ENCODE results near the gene NACAD. TPM values are rescaled to one million over a fixed set of nuclear protein-coding genes. Genes with fewer than 3 reads are reported as not detected.
A peak's percentile ranks its signal among the peaks of the same experiment; 100 is the strongest.

The NACAD gene
- total RNA-seq, 2 experiments from 2014 or later, result not detected

DNA sequence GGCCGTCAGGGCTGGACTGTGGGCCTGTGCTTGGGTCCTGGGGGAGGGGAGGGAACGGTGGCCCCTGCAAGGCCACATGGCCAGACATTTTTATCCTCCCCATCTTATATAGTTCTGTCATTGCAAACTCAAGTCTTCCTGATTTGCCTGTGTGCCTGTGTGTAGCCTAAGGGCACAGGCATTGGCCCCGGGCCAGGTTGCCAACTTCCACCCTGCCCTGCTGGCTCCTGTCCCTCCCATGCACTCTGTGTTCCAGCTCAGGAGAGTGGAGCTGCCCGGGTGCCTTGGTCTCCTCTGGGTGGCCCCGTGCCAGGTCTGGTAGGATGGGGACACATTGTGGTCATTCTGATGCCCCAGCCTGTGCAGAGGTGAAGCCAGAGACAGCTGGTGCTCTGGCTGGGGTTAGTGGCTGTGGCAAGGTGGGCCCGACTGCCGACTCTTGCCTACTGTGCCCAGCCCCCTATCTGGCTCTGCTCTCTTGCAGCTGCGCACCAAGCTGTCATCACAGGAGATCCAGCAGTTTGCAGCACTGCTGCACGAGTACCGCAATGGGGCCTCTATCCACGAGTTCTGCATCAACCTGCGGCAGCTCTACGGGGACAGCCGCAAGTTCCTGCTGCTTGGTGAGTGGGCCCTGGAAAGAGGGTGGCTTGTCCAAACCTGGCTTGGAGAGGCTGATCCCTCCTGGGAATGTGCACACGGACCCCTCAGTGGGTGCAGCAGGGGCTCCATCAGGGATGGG lies 14.8 kb downstream of the NACAD start:
- no peaks in the 10 kb centered on the region for H3K9me3 Mint-ChIP-seq
- ChIA-PET POLR2A (no interaction called here), CTCF (interaction anchor here (1.0 to 1.9 kb wide), 2 partner anchors 15 to 16 kb away, joined by 3 to 4 read pairs; partner anchors contain the start of gene NACAD)
- no peak overlapping the region for H3K4me3 Mint-ChIP-seq
- H3K27ac Mint-ChIP-seq, result no peak overlapping the region
- no peaks in the 10 kb centered on the region for H3K27me3 Mint-ChIP-seq
- no peak for DNase-seq
- peaks cover 4% of the 10 kb centered on the region for H3K4me1 Mint-ChIP-seq
- peaks cover 59% of the 10 kb centered on the region for H3K36me3 Mint-ChIP-seq (ENCODE audit: low read depth)

DNA sequence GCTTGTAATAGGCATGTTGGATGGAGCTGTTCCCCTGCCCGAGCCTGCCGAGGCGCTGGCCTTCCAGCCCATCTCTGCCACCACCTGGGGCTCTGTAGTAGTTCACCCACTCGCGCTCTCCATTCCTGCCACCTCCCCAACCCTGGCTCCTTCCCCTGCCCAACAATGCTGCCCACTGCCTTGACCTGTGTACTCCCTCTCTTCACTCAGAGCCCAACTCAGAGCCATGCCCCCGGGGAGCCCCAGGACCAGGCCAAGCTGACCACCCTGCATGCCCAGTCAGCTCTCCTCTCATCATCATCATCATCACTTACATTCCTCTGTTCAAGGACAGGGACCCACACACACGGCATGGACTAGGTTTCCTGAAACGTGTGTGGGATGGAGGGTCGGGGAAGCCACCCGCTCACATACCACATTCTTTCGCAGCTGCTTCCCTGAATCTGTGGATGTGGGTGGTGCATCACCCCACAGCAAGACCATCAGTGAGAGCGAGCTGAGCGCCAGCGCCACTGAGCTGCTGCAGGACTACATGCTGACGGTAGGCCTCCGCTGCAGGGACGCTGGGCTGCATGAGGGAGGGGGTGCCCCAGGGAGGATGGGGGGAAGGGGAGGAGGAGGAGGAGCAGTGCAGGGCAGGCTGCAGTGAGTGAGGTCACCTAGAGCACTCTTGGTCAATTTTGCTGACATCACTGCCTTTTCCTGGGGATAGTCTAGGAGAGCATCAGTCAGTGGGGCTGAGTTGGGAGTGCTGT lies 15.6 kb downstream of the NACAD start:
- H3K9me3 Mint-ChIP-seq, result no peaks in the 10 kb centered on the region
- no peaks in the 10 kb centered on the region for H3K27me3 Mint-ChIP-seq
- peak overlapping the region; percentile 71 for H3K27ac Mint-ChIP-seq
- H3K4me3 Mint-ChIP-seq, result no peak overlapping the region
- DNase-seq, result peak; percentile 5
- H3K4me1 Mint-ChIP-seq, result peaks cover 10% of the 10 kb centered on the region
- ChIA-PET CTCF (interaction anchor here (0.6 to 1.9 kb wide), 4 partner anchors 16 to 702 kb away, joined by 3 to 4 read pairs (median 3); partner anchors contain the start of gene NACAD), POLR2A (no interaction called here)
- H3K36me3 Mint-ChIP-seq (ENCODE audit: low read depth), result peaks cover 66% of the 10 kb centered on the region

DNA sequence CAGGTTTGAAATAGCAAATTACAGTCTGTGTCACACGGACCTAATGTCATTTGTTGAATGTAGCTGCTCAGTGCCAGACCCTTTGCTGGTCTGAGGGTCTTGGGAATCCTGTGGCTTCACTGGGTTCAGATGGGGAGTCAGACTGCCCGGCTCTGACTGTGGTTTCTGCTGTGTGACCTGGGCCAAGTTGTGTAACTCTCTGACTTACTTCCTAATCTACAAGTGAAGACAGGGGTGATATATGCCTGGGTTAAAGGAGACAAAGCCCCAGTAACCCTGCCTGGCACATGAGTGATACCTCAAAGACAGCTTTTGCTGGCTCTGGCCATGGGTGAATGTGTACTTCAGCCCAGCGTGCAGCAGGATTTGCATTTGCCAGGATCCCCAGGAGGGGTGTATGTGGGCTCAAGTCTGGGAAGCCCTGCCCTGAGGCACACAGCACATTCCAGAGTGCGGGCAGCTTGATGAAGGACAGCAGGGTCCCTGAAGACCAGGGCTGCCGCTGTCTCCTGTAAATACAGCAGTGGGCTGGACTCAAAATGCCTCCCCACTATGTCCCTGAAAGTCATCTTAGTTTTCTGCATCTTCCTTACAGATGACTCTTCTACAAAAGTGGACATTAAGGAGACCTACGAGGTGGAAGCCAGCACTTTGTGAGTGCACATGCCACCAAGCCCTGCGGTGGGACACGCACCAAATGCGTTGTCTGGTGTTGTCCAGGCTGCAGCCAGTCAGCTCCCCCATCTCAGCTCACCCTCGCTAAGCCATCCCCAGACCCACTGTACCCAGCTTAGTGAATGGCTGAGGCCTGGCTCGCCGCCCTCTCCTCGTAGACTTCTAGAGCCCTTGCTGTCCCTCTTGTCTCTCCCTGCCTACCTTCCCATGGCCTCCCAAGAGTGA lies 16.4 kb downstream of the NACAD start:
- peaks cover 67% of the 10 kb centered on the region for H3K36me3 Mint-ChIP-seq (ENCODE audit: low read depth)
- CTCF ChIA-PET, result interaction anchor here (0.6 to 1.9 kb wide), 3 partner anchors 17 to 701 kb away, joined by 3 to 4 read pairs (median 3); partner anchors contain the start of gene NACAD
- H3K27me3 Mint-ChIP-seq, result no peaks in the 10 kb centered on the region
- DNase-seq, result no peak
- POLR2A ChIA-PET, result interaction anchor here (0.9 kb wide), 1 partner anchor 63 kb away, joined by 3 read pairs; no protein-coding TSS in a partner anchor
- no peaks in the 10 kb centered on the region for H3K9me3 Mint-ChIP-seq
- H3K27ac Mint-ChIP-seq, result peak overlapping the region; percentile 41
- no peak overlapping the region for H3K4me3 Mint-ChIP-seq
- H3K4me1 Mint-ChIP-seq, result peaks cover 17% of the 10 kb centered on the region

DNA sequence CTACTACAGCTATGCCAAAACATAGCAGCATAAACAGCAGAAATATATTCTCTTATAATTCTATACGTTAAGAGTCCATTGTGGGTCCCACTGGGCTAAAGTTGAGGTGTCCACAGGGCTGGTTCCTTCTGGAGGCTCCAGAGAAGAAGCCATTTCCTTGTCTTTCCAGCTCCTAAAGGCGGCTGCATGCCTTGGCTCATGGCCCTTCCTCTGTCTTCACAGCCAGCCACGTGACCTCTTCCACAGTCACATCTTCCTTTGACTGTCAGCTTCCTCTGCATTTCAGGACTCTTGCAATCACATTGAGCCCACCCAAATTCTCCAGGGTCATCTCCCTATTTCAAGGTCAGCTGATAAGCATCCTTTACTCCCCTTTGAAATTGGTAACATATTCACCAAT lies 17.2 kb downstream of the NACAD start:
- peaks cover 68% of the 10 kb centered on the region for H3K36me3 Mint-ChIP-seq (ENCODE audit: low read depth)
- POLR2A ChIA-PET, result no interaction called here
- H3K4me1 Mint-ChIP-seq, result peaks cover 17% of the 10 kb centered on the region
- no peak for DNase-seq
- H3K4me3 Mint-ChIP-seq, result no peak overlapping the region
- CTCF ChIA-PET, result interaction anchor here (1.0 kb wide), 1 partner anchor 9 kb away, joined by 3 read pairs; no protein-coding TSS in a partner anchor
- no peaks in the 10 kb centered on the region for H3K27me3 Mint-ChIP-seq
- no peak overlapping the region for H3K27ac Mint-ChIP-seq
- H3K9me3 Mint-ChIP-seq, result no peaks in the 10 kb centered on the region

DNA sequence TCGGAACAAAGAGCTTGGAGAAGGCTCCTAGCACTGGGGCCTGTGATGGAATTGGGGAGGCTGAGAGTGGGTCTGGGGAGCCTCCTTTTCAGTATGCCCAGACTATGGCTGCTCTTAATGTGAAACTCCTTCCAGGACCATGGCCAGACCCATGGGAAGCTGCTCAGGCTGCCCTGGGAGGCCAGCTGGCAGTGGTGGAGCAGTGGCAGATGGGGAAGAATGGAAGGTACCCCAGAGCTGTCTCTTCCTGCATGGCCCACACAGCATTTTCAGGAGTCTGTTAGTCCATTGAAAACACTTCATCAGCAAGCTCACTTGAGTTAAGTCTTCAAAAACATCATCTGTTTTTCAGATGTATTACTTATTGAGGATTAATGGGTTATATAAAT lies 18.5 kb downstream of the NACAD start:
- H3K4me1 Mint-ChIP-seq, result peaks cover 22% of the 10 kb centered on the region
- H3K4me3 Mint-ChIP-seq, result no peak overlapping the region
- H3K9me3 Mint-ChIP-seq, result no peaks in the 10 kb centered on the region
- H3K27me3 Mint-ChIP-seq, result no peaks in the 10 kb centered on the region
- H3K36me3 Mint-ChIP-seq (ENCODE audit: low read depth), result peaks cover 75% of the 10 kb centered on the region
- no peak overlapping the region for H3K27ac Mint-ChIP-seq
- DNase-seq, result no peak
- CTCF ChIA-PET, result interaction anchor here (1.2 to 1.8 kb wide), 2 partner anchors 17 to 97 kb away, joined by 5 read pairs; no protein-coding TSS in a partner anchor
- POLR2A ChIA-PET, result interaction anchor here (0.6 kb wide), 1 partner anchor 32 kb away, joined by 3 read pairs; no protein-coding TSS in a partner anchor

DNA sequence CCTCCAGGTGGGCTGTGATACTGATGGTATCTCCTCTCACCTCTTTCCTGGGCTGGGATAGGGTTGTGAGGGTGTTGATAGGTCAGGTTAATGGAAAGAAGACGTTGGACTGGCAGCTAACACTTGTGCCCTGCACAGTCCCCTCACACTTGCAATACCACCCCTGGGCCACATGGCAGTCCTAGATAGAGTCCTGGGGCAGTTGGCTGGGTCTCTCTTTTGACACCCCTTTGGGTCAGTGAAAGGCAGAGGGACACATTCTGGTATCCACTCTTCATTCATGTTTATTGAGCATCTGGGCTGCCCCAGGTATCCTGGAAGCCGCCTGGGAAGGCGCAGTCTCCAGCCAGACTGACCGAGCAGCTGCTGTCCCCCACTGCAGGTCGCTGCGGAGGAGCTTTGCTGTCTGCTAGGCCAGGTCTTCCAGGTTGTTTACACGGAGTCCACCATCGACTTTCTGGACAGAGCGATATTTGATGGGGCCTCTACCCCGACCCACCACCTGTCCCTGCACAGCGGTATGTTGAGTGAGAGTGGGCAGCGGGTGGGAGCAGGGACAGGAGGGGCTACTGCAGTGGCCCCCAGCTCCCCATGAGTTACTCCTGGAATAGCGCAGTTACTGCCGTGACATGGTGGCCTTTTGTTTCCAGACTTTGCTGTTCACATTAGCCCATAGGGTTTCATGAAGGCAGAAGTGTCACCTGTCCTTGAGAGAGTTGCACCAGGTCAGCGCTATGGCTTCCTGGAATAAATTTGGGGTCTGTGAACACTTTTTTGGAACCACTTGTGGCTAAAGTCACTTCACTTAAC lies 19.1 kb downstream of the NACAD start:
- H3K4me3 Mint-ChIP-seq, result no peak overlapping the region
- H3K9me3 Mint-ChIP-seq, result no peaks in the 10 kb centered on the region
- H3K27ac Mint-ChIP-seq, result no peak overlapping the region
- H3K4me1 Mint-ChIP-seq, result peaks cover 22% of the 10 kb centered on the region
- CTCF ChIA-PET, result interaction anchor here (1.2 to 1.8 kb wide), 3 partner anchors 17 to 97 kb away, joined by 3 to 5 read pairs (median 5); no protein-coding TSS in a partner anchor
- no peak for DNase-seq
- POLR2A ChIA-PET, result no interaction called here
- no peaks in the 10 kb centered on the region for H3K27me3 Mint-ChIP-seq
- peaks cover 75% of the 10 kb centered on the region for H3K36me3 Mint-ChIP-seq (ENCODE audit: low read depth)

DNA sequence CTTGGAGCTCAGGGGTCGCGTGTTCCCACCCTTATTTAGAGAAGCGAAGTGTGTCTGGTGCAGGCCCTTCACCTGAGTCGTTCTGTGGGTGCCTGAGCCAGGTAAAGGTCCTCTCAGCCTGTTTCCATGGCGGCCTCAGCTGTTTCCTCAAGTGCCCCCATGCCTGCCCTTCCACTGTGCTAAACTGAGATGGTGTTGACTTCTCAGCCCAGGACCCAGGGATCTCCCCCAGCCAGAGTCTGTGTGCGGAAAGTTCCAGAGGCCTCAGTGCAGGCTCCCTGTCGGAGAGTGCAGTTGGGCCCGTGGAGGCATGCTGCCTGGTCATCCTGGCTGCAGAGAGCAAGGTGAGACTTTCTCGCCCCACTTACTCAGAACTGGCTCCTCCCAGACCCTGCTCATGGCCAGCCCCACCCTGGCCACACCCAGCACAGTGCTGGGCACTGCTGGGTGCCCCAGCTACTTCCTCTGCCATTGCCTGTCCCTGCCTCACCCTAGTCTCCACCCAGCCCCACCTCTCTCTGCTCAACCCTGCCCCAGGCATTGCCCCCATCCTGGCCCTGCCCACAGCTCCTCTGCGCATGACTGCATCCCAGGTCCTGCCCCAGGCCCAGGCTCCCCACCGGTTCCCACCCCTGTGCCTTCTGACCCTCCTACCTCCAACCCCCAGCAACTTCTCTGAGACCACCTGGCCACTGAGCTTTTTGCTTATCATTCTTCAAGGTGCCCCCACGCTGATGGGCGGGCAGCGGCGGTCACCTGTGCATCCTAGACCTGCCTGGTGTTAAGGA lies 20.3 kb downstream of the NACAD start:
- H3K27me3 Mint-ChIP-seq, result no peaks in the 10 kb centered on the region
- ChIA-PET POLR2A (no interaction called here), CTCF (interaction anchor here (1.5 kb wide), 1 partner anchor 68 kb away, joined by 3 read pairs; no protein-coding TSS in a partner anchor)
- no peak for DNase-seq
- peak overlapping the region; percentile 66 for H3K27ac Mint-ChIP-seq
- H3K4me3 Mint-ChIP-seq, result no peak overlapping the region
- H3K4me1 Mint-ChIP-seq, result peaks cover 22% of the 10 kb centered on the region
- no peaks in the 10 kb centered on the region for H3K9me3 Mint-ChIP-seq
- peaks cover 79% of the 10 kb centered on the region for H3K36me3 Mint-ChIP-seq (ENCODE audit: low read depth)

DNA sequence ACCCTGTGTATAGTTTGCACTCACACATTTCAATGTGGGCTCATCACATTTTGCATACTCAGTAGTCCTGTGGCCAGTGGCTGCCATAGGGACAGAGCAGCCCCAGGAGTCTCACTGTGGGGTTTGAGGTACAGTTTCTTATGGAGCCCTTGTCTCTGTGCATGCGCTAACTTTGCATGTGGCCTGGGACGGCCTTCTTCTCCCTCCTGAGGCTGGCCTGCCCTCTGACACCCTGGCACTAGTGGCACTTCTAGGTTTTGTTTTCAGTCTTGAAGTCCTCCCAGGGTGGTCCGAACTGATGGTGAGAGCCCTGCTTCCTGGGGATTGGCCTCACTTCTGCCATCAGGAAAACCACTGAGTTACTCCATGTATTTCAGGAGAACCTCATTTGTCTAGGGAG lies 21.2 kb downstream of the NACAD start:
- Mint-ChIP-seq H3K9me3 (no peaks in the 10 kb centered on the region), H3K27ac (no peak overlapping the region), H3K4me1 (peaks cover 24% of the 10 kb centered on the region), H3K36me3 (ENCODE audit: low read depth) (peaks cover 77% of the 10 kb centered on the region), H3K4me3 (no peak overlapping the region), H3K27me3 (no peaks in the 10 kb centered on the region)
- CTCF ChIA-PET, result interaction anchor here (0.7 kb wide), 1 partner anchor 655 kb away, joined by 3 read pairs; no protein-coding TSS in a partner anchor
- DNase-seq, result no peak
- POLR2A ChIA-PET, result no interaction called here

DNA sequence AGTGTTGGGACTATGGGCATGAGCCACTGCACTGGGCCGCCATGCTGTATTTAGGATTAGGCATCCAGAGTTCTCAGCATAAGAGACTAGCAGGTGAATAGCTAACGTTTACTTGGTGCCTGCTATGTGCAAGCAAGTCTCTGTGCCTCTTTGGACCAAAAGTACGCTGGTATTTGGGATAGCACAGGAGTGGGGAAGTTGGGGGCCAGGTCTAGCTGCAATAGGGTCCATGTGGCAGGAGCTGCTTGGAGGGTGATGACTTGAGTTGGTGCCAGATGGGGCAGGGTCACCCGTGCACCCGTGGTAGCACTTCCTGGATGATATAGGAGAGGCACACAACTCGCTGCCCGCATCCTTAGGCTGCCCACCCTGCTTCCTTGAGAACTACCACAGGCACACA lies 22.4 kb downstream of the NACAD start:
- Mint-ChIP-seq H3K36me3 (ENCODE audit: low read depth) (peaks cover 74% of the 10 kb centered on the region), H3K27me3 (no peaks in the 10 kb centered on the region), H3K4me3 (no peak overlapping the region), H3K27ac (peak overlapping the region; percentile 19), H3K4me1 (peaks cover 31% of the 10 kb centered on the region), H3K9me3 (no peaks in the 10 kb centered on the region)
- ChIA-PET CTCF (no interaction called here), POLR2A (no interaction called here)
- DNase-seq, result no peak

DNA sequence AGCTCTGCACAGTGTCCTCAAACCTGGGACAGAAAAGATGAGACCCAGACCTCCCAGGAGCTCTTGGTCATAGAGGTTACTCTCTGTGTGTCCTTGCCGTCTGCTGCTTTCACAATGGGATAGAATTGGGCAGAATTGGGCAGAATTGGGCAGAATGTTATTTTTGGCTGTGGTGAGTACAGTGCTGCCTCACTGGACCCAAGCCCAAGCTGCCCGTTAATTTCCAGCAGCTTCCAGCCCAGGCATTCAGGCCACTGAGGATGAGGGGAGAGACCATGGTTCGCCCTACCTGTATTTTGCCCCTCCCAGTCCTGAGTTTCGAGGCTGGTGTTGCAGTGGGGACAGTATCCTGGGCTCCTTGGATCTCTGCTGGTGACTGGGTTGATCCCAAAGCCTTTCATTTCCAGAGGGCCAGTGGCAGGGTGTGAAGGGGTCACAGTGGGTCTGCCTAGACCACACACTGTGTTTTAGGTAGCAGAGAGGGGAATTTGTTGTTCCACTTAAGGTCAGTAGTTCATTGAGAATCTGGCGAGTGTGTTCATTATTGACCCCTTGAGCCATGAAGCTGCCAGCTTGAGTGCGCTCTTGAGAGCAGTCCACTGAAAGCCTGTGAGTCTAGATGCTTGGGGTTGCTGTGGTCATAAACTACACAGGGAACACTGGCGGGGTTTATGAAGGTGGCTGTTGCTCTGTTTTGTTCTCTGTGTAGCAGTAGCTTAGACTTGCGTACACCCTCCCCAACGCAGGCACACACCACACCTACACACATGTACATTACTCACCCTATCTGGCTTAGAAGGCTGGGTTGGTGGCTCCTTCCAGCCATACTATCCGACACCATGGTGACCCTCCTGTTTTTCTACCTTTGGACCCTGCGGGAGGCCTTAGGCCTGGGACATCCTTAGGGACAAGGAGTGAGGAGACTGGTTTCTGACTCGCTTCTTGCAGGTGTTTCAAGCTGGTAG lies 23.5 kb downstream of the NACAD start:
- ChIA-PET POLR2A (interaction anchor here (0.6 kb wide), 1 partner anchor 38 kb away, joined by 3 read pairs; no protein-coding TSS in a partner anchor), CTCF (interaction anchor here (1.0 kb wide), 1 partner anchor 29 kb away, joined by 4 read pairs; no protein-coding TSS in a partner anchor)
- DNase-seq, result no peak
- H3K27ac Mint-ChIP-seq, result no peak overlapping the region
- H3K9me3 Mint-ChIP-seq, result no peaks in the 10 kb centered on the region
- no peaks in the 10 kb centered on the region for H3K27me3 Mint-ChIP-seq
- H3K4me1 Mint-ChIP-seq, result peaks cover 39% of the 10 kb centered on the region
- peaks cover 76% of the 10 kb centered on the region for H3K36me3 Mint-ChIP-seq (ENCODE audit: low read depth)
- no peak overlapping the region for H3K4me3 Mint-ChIP-seq
